GM10248 (cell line): ENCODE data around the gene ASIC2.

Experiments
- CTCF ChIA-PET: fragments of 300-600 bp; sonication (Branson Sonifier 250); formaldehyde crosslinking; extraction: SDS; loops from one replicate; lab custom pipeline; 2021; ENCODE audit warnings: antibody characterized with exemption; lab: Yijun Ruan, JAX
- POLR2A ChIA-PET: fragments of 350-650 bp; sonication (Branson Sonifier 250); formaldehyde crosslinking; extraction: SDS; loops from one replicate; lab custom pipeline; 2020; ENCODE audit warnings: antibody characterized with exemption; lab: Yijun Ruan, JAX
- DNase-seq: peaks from one replicate; pipeline ENCODE4 v3.0.0; 2012; ENCODE audit errors: extremely low spot score
- CTCF ChIP-seq: IDR thresholded peaks from 2 replicates; pipeline ENCODE4 v1.5.1; 2012; ENCODE audit warnings: mild to moderate bottlenecking, low read depth; ENCODE audit errors: extremely low read depth, missing control alignments, control extremely low read depth

ASIC2 gene

GRCh38 chr17:33328129-33328528 lies 35.0 kb upstream of the ASIC2 start:
- POLR2A ChIA-PET: no interaction called here
- no peak for TF ChIP-seq CTCF
- CTCF ChIA-PET: no interaction called here

DNA sequence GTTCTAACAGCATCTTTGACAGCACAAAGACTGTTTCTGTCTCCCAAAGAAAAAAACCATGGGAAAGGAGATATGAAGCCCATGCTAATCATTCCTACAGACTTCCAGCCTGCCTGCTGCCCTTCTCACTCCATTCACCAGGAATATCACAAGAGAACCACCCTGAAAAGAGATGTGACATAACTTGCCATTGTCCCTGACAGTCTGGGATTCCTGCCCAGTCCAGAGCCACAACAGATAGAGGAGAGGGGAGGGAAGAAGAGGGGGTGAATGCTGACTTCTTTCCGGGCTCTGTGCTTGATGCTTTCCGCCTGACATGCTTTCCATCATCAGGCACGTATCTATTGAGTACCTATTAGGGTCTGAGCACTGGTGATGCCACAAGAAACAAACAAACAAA lies 31.6 kb upstream of the ASIC2 start:
- POLR2A ChIA-PET: no interaction called here
- TF ChIP-seq CTCF: no peak
- CTCF ChIA-PET: no interaction called here
- no peak for DNase-seq

More at GRCh38 chr17:33328129-33328528, 35.0 kb upstream of the ASIC2 start:
- DNase-seq: no peak

DNA sequence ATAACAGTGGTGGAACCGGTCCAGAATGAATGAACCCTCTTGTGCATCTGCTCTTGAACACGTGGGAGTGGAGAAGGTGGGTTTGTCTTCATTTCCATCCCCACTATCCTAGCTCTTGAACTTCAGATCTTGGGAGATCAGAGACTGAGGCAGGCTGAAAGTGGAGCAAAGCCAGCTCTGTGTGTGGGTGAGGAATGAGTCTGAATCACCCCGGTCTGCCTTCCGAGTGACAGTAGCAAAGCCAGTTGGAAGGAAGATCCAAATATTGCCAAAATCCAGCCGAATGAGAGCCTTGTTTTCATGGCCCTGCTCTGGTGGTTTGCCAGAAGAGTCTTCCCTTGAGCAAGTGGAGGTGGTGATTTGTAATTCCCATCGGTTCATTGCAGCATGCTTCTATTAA lies 29.0 kb upstream of the ASIC2 start:
- ChIA-PET POLR2A (no interaction called here), CTCF (no interaction called here)
- no peak for DNase-seq
- TF ChIP-seq CTCF: no peak

GRCh38 chr17:33318241-33318640 lies 25.1 kb upstream of the ASIC2 start:
- ChIA-PET POLR2A (no interaction called here), CTCF (interaction anchor here (1.2 kb wide), 1 partner anchor 12 kb away, joined by 4 read pairs; no protein-coding TSS in a partner anchor)
- TF ChIP-seq CTCF: no peak
- DNase-seq: no peak

GRCh38 chr17:33316746-33317145 lies 23.7 kb upstream of the ASIC2 start:
- DNase-seq: no peak
- no peak for TF ChIP-seq CTCF
- ChIA-PET CTCF (no interaction called here), POLR2A (no interaction called here)

GRCh38 chr17:33310296-33310695 lies 17.2 kb upstream of the ASIC2 start:
- POLR2A ChIA-PET: no interaction called here
- CTCF ChIA-PET: no interaction called here
- no peak for TF ChIP-seq CTCF
- DNase-seq: no peak

- ChIA-PET CTCF (no interaction called here), POLR2A (no interaction called here)
- no peak for DNase-seq
- no peak for TF ChIP-seq CTCF
Observed at GRCh38 chr17:33303254-33303653, 10.2 kb upstream of the ASIC2 start.
